Activated CD4-positive, alpha-beta T cell treated with anti-CD3 and anti-CD28 coated beads, Interleukin-2, amount 50 U/mL, for 16 hours (primary cell): ENCODE data around the gene VSIG10L2.

Experiments used
- DNase-seq: peaks from one replicate; pipeline ENCODE4 v3.0.0-alpha.2; 2020

VSIG10L2 gene

DNA sequence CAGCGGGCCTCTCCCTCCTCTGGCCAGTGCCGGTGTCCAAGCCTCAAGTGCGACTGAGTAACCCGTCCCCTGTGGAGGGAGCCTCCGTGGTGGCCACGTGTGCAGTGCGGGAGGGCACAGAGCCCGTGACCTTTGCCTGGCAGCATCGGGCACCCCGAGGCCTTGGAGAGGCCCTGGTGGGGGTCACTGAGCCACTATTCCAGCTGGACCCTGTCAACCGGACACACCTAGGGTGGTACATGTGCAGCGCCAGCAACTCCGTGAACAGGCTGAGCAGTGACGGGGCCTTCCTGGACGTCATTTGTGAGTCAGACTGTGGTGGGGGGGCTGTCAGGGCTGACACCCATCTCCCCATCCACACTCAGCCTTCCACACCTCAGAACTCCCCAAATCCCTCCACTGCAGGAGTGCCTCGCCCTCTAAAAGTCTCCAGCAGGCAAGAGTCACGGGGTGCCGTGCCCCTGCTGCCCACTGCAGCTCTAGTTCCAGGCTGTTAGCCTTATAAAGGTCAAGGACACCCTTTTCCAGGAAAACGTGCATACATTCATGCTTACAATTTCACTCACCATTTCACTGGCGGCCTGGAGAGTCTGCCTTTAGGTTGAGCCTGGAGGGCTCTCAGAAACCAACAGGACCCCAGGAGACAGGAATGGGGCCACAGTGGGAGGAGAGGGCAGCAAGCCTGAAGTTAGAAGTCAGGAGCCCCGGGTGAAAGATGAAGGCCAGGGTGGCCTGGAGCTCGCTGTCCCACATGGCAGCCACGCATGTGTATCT lies 2.6 kb downstream of the VSIG10L2 start:
- no peak for DNase-seq

DNA sequence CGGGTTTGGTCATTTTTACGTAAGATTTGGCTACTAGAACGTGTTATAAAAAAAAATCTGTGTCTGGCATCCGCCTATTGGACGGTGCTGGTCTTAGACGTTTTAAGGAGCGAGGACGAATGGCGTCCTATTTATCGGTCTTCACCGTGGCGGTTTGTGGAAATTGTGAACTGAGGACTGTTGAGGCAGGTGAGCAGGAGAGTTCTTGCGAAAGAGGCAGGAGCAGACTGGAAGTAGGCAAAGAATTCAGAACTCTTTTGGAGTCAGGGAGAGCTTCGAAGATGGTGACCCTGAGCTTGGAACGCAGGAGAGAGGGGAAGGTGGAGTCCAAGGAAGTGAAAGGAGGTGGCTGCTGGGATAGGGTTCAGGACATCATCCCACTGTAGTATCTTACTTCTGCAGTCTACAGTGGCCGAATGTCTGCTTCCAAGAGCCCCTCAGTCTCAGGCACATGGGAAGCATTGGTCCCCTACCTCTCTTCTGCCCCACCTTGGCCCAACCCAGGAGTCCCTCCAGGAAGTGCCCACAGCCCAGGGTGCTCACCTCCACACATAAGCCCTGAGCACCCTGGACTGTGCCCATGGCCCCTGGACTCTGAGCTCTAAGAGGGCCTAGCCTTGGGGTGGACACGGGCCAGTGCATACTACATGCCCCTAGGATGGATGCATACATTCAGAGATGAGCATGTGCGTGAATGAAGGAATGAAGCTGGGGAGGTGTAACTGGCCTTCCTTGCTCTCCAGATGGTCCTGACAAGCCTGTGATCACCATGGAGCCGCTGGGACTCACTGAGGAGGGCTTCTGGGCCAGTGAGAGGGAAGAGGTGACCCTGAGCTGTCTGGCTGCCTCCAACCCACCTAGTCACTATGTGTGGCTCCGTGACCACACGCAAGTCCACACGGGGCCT lies 3.7 kb downstream of the VSIG10L2 start:
- no peak for DNase-seq

DNA sequence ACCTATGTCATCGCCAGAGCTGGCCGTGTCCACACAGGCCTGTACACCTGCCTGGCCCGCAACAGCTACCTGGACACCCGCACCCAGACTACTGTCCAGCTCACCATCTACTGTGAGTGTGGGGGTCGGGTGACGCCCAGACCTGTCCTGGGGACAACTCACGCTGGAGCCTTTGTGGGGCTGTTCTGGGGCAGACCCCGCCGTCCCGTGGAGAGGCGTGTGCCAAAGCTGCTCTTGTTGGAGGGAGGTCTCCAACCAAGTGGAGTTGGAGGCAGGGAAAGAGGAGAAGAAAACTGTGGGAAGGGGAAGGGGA lies 4.3 kb downstream of the VSIG10L2 start:
- no peak for DNase-seq

DNA sequence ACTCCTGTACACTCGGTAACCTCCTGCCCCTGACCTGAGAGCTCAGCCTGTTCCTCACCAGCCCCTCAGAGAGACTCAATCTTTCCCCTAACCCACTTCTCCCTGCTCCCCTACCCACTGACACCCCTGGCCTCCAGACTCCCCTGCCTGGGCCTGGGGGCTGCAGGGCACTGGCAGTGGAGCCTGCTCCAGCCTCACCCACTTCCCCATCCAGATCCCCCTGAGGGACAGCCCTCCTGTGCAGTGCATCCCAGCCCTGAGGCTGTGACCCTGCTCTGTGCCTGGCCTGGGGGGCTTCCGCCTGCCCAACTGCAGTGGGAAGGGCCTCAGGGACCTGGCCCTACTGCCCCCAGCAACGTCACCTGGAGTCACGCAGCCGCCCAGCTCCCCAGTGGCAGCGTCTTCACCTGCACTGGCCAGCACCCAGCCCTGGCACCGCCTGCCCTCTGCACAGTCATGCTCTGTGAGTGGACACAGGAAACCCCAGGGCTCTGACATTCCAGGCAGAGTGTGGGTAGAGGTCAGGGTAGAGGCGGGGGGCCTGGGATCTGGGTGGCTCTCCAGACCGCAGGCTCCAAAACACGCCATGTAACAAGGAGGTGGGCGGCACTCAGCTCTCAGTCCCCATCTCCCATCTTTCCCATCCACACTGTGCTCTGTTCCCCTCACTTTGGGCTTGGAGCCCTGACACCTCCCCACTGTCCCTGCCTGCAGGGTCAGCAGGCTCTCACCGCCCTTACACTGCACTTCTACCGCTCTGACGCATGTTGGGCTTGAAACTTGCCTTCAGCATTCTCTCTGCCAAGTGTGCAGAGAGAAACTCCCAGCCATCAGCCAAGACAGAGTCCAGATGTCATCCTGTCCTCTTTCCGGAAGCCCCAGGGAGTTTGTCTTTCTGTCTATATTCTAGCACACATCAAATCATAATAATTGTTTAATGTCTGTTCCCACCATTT lies 5.1 kb downstream of the VSIG10L2 start:
- no peak for DNase-seq

DNA sequence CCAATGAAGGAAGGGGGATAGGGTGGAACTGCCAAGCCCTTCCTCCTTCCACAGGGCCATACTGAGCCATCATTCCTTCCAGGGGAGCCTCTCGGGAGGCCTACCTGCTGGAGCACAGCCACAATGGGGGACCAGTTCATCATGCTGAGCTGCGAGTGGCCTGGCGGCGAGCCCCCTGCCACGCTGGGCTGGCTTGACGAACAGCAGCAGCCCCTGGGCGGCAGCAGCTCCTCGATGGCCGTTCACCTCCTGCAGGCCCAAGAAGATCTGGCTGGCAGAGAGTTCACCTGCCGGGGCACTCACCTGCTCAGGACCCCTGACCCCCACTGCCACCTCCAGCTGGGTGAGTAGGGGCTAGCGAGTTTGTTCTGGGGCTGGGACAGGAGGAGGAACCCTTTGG lies 5.9 kb downstream of the VSIG10L2 start:
- no peak for DNase-seq

DNA sequence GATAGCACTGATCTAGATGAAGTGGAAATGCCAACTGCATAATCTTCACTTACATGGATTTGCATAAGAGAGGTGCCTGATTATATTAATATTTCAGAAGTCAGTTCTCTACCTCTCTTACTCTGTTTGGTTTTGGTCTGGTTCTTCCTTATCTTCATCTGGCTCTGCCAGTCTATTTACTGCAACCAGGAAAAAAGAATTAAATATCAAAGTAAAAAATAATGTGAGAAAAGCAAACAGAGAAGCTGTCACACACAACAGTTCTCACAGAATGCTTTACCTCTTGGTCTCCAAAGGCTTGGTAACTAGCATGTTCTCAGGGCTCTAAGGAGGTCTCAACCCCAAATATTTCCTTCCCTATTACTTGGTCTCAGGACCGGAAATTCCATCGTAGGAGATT lies 6.7 kb downstream of the VSIG10L2 start:
- DNase-seq, result no peak

DNA sequence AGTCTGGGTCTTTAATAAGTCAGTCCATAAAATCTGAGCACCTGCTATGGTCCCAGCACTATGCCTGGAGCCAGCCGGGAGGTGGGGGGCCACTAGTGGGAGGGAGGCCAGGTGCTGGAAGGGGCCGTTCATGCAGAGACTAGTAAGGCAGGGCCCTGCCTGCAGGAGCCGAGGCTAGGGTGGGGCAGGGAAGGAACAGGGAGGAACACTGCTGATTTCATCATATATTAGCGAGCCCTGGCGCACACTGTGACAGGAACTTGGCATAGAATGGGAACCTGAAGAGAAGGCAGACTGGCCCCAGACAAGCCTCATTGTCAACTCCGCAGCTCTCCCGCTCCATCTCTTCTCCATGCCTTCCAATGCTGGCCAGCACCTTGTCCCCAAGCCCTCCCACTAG lies 7.1 kb downstream of the VSIG10L2 start:
- no peak for DNase-seq

DNA sequence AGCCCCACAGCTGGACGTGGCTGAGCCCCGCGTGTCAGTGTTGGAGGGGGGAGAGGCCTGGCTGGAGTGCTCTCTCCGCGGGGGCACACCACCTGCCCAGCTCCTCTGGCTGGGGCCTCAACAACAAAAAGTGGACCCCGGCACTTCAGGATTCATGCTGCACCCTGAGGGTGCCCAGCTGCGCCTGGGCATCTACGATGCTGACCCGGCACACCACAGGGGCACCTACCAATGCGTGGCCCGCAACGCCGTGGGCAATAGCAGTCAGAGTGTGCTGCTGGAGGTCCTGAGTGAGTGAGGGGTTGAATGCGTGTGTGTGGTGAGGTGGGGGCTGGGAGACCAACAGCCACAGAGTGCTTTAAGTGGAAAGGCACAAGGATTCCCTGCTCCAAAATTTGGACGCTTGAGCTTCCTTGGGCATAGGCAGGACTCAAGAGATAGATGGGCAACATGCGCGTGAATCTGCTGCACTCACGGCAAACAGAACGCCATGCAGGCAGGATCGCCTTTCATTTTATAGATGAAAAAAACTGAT lies 7.6 kb downstream of the VSIG10L2 start:
- no peak for DNase-seq

DNA sequence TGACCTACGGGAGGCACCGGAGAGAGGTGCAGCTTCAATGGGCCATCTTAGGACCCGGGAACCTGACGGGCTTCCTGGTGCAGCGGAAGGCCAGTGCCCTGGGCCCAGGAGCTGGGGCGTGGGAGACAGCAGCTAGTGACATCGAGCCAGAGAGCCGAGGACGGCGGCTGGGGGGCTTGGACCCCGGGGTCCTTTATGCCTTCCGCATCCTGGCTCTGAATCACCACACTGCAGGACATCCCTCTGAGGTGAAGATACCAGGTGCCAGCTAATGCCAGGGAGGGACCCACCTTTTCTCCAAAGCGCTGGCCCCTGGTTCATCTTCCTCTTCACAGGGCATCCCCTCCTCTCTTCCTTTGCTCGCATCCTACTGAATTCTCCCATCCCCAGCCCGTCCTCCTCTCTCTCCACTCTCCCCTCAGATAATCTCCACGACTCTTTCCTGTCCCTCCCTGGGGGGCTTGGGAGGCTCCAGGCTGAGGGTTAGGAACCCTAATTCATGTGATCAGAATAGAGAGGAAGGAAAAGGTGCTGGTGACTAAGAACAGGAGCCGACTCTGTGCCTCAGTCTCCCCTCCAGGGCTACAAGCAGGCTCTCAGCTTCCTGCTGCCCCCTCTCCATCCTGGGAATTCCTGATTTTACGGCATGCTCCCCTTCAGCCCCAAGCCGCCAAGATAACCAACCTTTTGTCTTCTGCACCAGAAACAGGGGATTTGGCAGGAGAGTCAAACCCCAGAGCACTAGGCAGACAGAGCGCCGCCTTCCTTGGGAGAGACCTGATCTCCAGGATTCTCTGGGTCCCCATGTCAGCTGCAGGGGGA lies 8.5 kb downstream of the VSIG10L2 start:
- no peak for DNase-seq

DNA sequence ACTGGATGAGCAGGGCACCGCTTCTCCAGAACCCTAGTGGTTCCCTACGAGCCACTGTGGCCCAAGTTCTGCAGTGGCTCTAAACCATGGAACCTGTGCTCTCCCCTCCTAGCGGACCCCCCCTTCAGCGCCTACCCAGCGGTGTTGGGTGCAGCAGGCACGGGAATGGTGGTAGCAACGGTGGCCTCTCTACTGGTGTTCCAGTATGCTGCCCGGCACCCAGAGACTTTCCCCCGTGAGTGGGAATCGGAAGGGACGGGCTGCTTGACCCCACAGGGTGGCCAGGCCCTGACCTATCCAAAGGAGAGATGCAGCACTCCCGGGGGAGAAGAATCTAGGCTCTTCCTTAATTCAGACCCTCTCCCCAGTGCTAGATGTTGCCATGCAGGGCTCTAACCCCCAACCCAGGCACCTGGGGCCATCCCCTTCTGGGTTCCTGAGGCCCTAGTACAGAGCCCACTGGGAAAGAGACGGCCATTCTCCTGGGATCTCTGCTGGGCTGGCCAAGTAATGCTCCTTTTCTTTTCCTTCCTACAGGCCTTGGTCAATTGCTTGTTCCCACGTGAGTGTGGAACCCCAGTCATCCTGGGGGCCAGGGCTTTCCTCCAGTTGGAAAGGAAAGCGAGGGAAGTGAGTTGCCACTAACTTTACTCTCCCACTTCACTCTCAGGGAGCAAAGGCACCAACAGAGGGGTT lies 9.2 kb downstream of the VSIG10L2 start:
- no peak for DNase-seq

DNA sequence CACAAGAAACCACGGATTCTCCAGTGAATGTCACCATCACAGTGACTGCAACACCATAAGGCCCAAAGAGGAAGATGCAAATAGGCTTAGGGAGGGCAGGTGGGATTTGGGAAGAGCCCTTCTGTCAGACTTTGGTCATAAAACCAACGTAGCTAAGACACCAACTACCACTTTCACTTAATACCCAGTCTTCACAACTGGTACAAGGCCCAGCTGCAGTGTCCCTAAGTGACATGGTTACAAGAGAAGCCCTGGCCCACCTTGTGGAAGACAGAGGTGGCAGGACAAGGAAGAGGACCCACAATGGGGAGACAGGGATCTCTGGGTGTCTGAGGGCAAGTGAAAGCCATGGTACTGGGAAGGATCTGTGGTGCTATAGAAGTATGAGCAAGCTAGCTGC lies 10.0 kb downstream of the VSIG10L2 start:
- no peak for DNase-seq

DNA sequence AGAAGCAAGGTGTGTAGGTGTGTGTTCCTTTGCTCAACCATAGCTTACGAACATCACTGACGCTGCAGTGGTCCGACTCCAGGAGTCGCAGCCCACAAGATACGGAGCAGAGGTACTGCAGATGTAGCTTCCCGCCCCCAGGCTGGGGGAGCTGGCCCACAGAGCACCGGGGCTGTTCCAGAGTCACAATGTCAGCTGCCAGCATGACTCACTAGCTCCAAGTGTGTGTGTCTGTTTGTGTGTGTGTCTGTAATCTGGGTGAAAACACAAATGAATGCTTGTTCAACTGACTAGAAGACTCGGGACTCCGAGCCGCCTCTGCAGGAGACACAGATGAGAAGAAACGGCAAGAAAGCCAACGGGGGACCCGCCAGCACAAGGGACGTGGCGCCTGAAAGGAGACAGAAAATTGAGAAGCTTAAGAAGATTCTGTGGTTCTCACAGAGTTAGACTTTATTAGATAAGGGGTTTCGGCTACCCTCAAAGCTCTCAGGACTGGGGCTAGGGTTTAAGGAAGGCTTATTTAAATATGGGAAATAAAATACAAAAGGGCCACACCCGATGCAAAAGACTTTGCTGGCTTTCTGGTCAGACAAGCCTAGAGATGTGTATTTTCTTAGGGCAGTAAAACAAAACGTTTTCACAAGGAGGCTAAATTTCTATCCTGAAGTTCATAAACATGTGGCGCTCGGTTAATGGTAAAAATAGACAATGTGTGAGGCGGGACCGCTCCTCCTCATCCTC lies 10.7 kb downstream of the VSIG10L2 start:
- no peak for DNase-seq

DNA sequence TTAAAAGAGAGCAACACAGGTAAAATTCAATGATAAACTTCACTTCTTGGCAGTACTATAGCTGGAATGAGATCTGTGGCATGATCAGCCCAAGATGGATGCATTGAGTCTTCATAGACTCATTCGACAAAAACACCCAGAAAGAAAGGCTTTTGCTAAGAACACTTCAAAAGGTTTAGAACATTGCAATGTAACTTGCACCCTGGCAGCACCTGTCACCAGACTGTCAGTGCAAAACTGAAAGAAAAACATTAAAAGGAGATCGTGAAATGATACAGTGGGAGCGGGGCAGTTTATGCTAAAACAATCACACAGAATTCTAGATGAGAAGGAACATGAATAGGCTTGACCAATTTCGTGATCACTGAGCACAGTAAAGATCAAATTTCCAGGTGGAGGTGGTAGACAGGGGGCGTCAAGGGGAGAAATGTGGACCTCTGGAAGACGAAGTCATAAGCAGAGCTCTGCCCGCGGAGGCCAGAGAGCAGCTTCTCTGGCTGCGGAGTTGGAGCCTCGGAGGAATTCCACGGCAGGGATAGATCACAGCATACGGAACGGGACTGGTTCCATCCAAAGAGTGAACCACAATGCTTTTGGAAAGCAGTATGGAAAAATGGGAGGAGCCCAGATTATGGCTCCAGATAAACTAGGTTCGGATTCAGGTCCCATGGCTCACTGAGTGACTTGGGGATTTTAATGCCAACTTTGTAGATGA lies 11.9 kb downstream of the VSIG10L2 start:
- DNase-seq, result no peak

DNA sequence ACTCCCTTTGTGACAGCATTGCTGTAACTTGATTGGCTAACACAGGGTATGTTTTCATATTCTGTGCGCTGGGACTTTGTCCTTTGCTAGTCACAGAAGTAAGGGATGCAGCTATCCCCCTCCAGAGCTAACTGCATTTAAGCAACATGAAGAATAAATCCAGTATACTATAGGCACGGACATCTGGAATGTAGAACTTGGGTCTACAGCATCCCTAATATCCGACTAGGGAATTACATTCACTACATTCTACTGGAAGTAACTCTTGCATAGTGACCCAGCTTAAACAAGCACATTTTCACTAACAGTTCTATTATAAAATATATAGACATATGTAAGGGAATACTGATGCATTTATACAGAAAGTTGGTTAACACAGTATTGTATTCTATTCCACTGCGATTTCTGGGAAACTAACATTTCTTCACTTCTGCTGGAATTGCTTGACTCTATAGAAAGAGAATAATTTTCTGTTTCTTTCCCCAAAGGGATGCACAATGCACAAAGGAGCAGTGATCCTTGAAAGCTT lies 13.1 kb downstream of the VSIG10L2 start:
- DNase-seq, result no peak

DNA sequence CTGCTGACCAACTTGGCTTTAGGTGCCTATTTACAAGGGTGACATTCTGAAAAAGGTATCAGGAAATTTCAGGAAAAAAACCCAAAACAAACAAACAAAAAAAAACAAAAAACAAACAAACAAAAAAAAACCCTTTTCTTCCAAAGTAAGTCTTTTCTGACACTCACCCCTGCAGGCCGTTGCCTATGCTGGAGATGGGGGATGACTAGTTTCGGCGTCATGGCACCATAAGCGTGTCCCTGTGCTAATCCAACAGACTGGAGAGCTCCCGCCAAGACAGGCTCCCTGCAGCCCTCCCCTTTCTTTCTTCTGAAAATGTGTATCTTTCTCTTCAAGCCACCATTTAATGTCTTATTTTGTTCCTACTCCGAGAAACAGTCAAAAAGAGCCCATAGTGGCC lies 13.7 kb downstream of the VSIG10L2 start:
- no peak for DNase-seq

DNA sequence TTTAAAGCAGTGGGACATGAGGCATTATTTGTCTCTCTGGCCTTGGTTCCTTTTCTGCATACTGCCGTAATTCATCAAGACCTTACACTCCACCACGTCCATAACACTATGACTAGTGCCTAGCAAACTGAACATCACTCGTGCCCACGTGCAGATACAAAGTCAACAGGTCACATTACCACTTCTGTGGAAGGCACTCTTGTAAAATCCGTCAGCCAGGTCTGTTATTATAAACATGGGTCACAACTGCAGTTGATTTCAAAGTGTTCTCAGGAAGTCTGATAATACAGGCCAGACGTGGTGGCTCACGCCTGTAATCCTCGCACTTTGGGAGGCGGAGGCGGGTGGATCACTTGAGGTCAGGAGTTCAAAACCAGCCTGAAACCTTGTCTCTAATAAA lies 14.1 kb downstream of the VSIG10L2 start:
- no peak for DNase-seq

DNA sequence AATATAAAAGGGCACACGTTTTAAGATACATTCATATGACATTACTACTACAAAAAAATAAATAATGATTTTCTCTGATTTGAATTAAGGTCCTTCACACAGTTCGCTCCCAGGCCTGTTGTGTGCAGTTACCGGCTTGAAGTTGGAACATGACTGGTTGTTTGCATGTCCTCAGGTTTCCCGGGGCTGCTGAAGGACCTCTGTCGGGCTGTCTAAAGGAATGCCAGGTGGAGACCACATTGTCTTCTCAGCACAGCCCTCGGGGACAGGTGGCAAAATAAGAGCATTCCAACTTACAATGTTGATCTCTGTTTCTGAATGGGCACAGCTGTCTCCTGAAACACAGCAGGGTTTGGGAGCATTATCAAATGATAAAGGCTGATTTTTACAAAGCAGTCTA lies 14.9 kb downstream of the VSIG10L2 start:
- DNase-seq, result no peak

DNA sequence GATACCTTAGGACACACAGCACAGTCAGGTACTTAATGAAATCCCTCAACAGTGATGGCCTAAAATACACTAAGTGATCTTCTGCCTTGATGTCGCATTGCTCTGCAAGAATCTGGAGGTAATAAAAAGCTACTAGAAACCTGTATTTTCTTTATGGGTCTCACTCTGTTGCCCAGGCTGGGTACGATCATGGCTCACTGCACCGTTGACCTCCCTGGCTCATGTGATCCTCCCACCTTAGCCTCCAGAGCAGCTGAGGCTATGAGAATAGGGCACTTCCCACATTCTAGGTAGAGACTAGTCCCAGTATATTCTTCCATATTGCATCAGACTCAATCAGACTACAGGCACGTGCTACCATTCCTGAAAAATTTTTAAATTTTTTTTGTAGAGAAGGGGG lies 21.7 kb downstream of the VSIG10L2 start:
- DNase-seq, result no peak

DNA sequence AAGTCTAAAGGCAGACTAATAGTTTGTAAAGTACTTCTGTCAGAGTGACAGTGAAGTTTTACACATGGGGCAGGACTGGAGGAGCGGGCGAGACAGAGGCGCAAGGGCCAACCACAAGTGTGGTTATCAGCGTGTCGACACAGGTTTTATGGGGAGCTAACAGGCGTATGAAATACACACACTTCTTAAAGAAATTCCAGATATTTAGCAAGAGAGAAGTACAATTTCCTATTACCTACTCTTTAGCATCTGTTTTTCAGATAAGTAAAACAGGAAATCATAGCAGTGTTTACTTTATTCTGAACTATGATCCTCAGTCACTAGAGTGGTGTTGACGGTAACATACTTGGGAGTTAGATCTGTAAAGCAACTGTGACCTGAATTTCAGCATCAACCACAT lies 22.5 kb downstream of the VSIG10L2 start:
- no peak for DNase-seq

DNA sequence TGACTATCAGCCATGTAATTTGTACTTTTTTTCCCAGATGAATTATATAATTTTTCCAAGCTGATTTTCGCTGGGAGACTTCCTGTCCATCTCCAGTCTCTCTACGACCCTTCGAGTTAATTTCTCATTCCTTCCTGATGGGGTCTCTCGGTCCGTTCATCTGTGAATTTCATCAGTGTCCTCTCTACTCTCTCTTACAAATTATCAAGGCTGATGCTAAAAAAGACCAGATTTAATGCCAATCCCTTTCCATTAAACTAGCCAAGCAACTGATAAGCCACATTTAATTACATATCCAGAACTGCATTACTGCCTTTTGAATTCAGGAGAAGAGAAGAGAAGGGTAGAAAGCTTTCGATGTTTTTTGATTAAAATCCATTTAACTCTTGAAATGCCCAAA lies 25.8 kb downstream of the VSIG10L2 start:
- no peak for DNase-seq
